Neural progenitor cell (in vitro differentiated cells): ENCODE results near the gene TMEM45B. TPM values are rescaled to one million over a fixed set of nuclear protein-coding genes. Genes with fewer than 3 reads are reported as not detected.

ENCODE experiments used
- DNase-seq: peaks from one replicate; pipeline ENCODE4 v3.0.0-alpha.2; 2016; ENCODE audit warnings: low spot score
- H2AFZ ChIP-seq: fragments of 200-600 bp; sonication (generic); replicated peaks from 2 replicates; pipeline ENCODE4 v1.6.1; 2016; ENCODE audit warnings: antibody characterized with exemption
- H3F3A ChIP-seq: fragments of 200-600 bp; sonication (generic); 2 replicates; pipeline ENCODE4 v1.6.1; 2016; ENCODE audit warnings: antibody characterized with exemption, low read depth
- H3K27ac ChIP-seq: fragments of 200-600 bp; sonication (generic); 2 replicates; pipeline ENCODE4 v1.5.1; 2016; ENCODE audit warnings: mild to moderate bottlenecking
- H3K27me3 ChIP-seq: fragments of 200-600 bp; sonication (generic); 2 replicates; pipeline ENCODE4 v1.6.1; 2016; ENCODE audit warnings: mild to moderate bottlenecking, moderate library complexity
- H3K36me3 ChIP-seq: fragments of 200-600 bp; sonication (generic); 2 replicates; pipeline ENCODE4 v1.5.1; 2016
- H3K4me1 ChIP-seq: fragments of 200-600 bp; sonication (generic); 2 replicates; pipeline ENCODE4 v1.6.1; 2016; ENCODE audit warnings: mixed run types
- H3K4me2 ChIP-seq: fragments of 200-600 bp; sonication (generic); 2 replicates; pipeline ENCODE4 v1.6.1; 2016
- H3K4me3 ChIP-seq: fragments of 200-600 bp; sonication (generic); 2 replicates; pipeline ENCODE4 v1.5.1; 2016
- H3K79me2 ChIP-seq: fragments of 200-600 bp; sonication (generic); 2 replicates; pipeline ENCODE4 v1.6.1; 2016; ENCODE audit warnings: low read depth
- H3K9ac ChIP-seq: fragments of 200-600 bp; sonication (generic); 2 replicates; pipeline ENCODE4 v1.6.1; 2016
- H3K9me3 ChIP-seq: fragments of 200-600 bp; sonication (generic); 2 replicates; pipeline ENCODE4 v1.5.1; 2016; ENCODE audit warnings: low read depth
- H4K20me1 ChIP-seq: fragments of 200-600 bp; sonication (generic); 2 replicates; pipeline ENCODE4 v1.6.1; 2016; ENCODE audit warnings: low read depth
- H3K27ac Mint-ChIP-seq: 3 replicates; pipeline ENCODE4 v1.8.0; 2021; ENCODE audit warnings: mixed read lengths
- H3K27me3 Mint-ChIP-seq: 2 replicates; pipeline ENCODE4 v1.8.0; 2022; ENCODE audit warnings: low read depth, mild to moderate bottlenecking, inconsistent platforms, moderate library complexity, mixed read lengths; ENCODE audit not compliant: insufficient read depth
- H3K36me3 Mint-ChIP-seq: 3 replicates; pipeline ENCODE4 v1.8.0; 2021; ENCODE audit warnings: mixed read lengths
- H3K4me1 Mint-ChIP-seq: 3 replicates; pipeline ENCODE4 v1.8.0; 2021; ENCODE audit warnings: mixed read lengths
- H3K4me3 Mint-ChIP-seq: 3 replicates; pipeline ENCODE4 v1.8.0; 2021; ENCODE audit warnings: mild to moderate bottlenecking, moderate library complexity, mixed read lengths
- H3K9me3 Mint-ChIP-seq: 3 replicates; pipeline ENCODE4 v1.8.0; 2020; ENCODE audit warnings: mixed read lengths
- CTCF ChIP-seq: fragments of 200-600 bp; sonication (generic); IDR thresholded peaks from 2 replicates; pipeline ENCODE4 v1.5.1; 2017; ENCODE audit warnings: antibody characterized with exemption, mild to moderate bottlenecking
- EZH2 ChIP-seq: fragments of 200-600 bp; sonication (generic); IDR thresholded peaks from 2 replicates; pipeline ENCODE4 v1.6.1; 2017; ENCODE audit warnings: antibody characterized with exemption, mild to moderate bottlenecking, moderate library complexity
- EZH2phosphoT487 ChIP-seq: fragments of 200-600 bp; sonication (generic); IDR thresholded peaks from 2 replicates; pipeline ENCODE4 v1.6.1; 2017; ENCODE audit warnings: antibody characterized with exemption
- total RNA-seq: library from RNA; depleted of rRNA; stranded (reverse); fragments of >200 nt; gene quantifications from 2 replicates; pipeline ENCODE4 v1.2.3, GENCODE V29; 2015; ENCODE audit warnings: low replicate concordance

The TMEM45B gene
- total RNA-seq, 1 donor from 2014 or later: not detected

GRCh38 chr11:129787532-129788155 is 28.0 kb upstream of the TMEM45B start:
- no peak overlapping the region for H3K27ac Mint-ChIP-seq
- no peak overlapping the region for H2AFZ ChIP-seq
- no peaks in the 10 kb centered on the region for H3K4me1 ChIP-seq
- no peak overlapping the region for H3K9ac ChIP-seq
- no peak overlapping the region for H3K4me2 ChIP-seq
- H3K36me3 ChIP-seq: no peaks in the 10 kb centered on the region
- H4K20me1 ChIP-seq: no peaks in the 10 kb centered on the region
- no peak for DNase-seq
- no peak overlapping the region for H3K27ac ChIP-seq
- TF ChIP-seq CTCF (no peak), EZH2 (no peak), EZH2phosphoT487 (no peak)
- no peaks in the 10 kb centered on the region for H3F3A ChIP-seq
- H3K4me3 Mint-ChIP-seq: no peak overlapping the region
- no peaks in the 10 kb centered on the region for H3K36me3 Mint-ChIP-seq
- H3K9me3 Mint-ChIP-seq: no peaks in the 10 kb centered on the region
- H3K9me3 ChIP-seq: no peaks in the 10 kb centered on the region
- H3K4me3 ChIP-seq: no peak overlapping the region
- H3K27me3 Mint-ChIP-seq: no peaks in the 10 kb centered on the region
- H3K27me3 ChIP-seq: peaks cover 7% of the 10 kb centered on the region
- no peaks in the 10 kb centered on the region for H3K4me1 Mint-ChIP-seq
- H3K79me2 ChIP-seq: no peaks in the 10 kb centered on the region

DNA sequence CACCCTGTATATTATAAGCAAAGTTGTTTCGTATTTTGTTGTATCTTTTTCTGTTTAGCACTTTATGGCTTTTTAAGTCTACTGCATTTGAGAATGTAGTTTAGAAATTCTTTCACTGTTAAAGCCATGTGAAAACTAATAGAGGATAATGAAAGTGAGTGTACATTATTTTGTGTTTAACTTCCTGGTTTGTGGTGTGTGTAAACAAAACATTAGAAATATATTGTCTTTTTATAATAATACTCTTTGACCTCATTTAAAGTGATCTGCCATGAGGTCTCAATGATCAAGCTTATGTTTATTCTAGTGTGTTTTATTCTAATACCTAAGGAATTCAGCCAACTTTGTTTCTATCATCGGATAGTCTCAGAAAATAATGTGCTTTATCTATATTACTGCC is 27.4 kb upstream of the TMEM45B start:
- Mint-ChIP-seq H3K4me1 (no peaks in the 10 kb centered on the region), H3K27ac (no peak overlapping the region), H3K36me3 (no peaks in the 10 kb centered on the region), H3K9me3 (no peaks in the 10 kb centered on the region), H3K27me3 (no peaks in the 10 kb centered on the region), H3K4me3 (no peak overlapping the region)
- Histone ChIP-seq H3F3A (no peaks in the 10 kb centered on the region), H2AFZ (no peak overlapping the region), H3K4me1 (no peaks in the 10 kb centered on the region), H3K36me3 (no peaks in the 10 kb centered on the region), H3K27ac (no peak overlapping the region), H3K9me3 (no peaks in the 10 kb centered on the region), H3K9ac (no peak overlapping the region), H3K4me2 (no peak overlapping the region), H3K79me2 (no peaks in the 10 kb centered on the region), H3K4me3 (no peak overlapping the region), H4K20me1 (no peaks in the 10 kb centered on the region), H3K27me3 (peaks cover 7% of the 10 kb centered on the region)
- TF ChIP-seq CTCF (no peak), EZH2 (no peak), EZH2phosphoT487 (no peak)
- DNase-seq: no peak

DNA sequence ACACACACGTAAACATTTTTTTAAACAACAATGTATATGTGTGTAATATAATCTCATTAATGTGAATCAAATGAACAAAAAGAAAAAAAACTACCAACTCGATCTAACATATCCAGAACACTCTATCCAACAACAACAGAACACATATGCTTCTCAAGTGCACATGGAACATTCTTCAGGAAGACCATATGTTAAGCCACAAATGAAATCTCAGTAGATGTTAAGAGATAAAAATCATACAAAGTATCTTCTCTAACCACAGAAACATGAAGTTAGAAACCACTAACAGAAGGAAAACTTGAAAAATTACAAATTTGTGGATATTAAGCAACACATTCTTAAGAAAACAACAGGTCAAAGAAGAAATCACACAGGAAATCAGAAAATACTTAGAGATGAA is 25.5 kb upstream of the TMEM45B start:
- H3K27me3 ChIP-seq: peaks cover 7% of the 10 kb centered on the region
- no peaks in the 10 kb centered on the region for H3F3A ChIP-seq
- H3K4me3 Mint-ChIP-seq: no peak overlapping the region
- no peaks in the 10 kb centered on the region for H3K79me2 ChIP-seq
- TF ChIP-seq CTCF: no peak
- TF ChIP-seq EZH2phosphoT487: no peak
- no peak for TF ChIP-seq EZH2
- no peak overlapping the region for H3K27ac ChIP-seq
- H3K4me1 Mint-ChIP-seq: no peaks in the 10 kb centered on the region
- no peak overlapping the region for H3K9ac ChIP-seq
- H4K20me1 ChIP-seq: no peaks in the 10 kb centered on the region
- no peak for DNase-seq
- no peak overlapping the region for H3K4me3 ChIP-seq
- H3K4me1 ChIP-seq: no peaks in the 10 kb centered on the region
- H3K27me3 Mint-ChIP-seq: no peaks in the 10 kb centered on the region
- no peaks in the 10 kb centered on the region for H3K36me3 Mint-ChIP-seq
- H3K27ac Mint-ChIP-seq: no peak overlapping the region
- no peaks in the 10 kb centered on the region for H3K36me3 ChIP-seq
- no peak overlapping the region for H3K4me2 ChIP-seq
- H3K9me3 Mint-ChIP-seq: peaks cover 2% of the 10 kb centered on the region
- H2AFZ ChIP-seq: no peak overlapping the region
- H3K9me3 ChIP-seq: no peaks in the 10 kb centered on the region
